Activated CD4-positive, alpha-beta memory T cell treated with anti-CD3 and anti-CD28 coated beads, Interleukin-2, amount 10 ng/mL, durations not matched to agents 7 days and 5 days (primary cell): ENCODE data around the gene CNTN4. TPM values are rescaled to one million over a fixed set of nuclear protein-coding genes. Genes with fewer than 3 reads are reported as not detected.

ENCODE experiments used
- CTCF ChIA-PET: fragments of 350-600 bp; sonication (Branson Sonifier 250); formaldehyde crosslinking; loops from one replicate; lab custom pipeline; 2021; ENCODE audit warnings: antibody characterized with exemption, inconsistent platforms; lab: Charles Lee
- POLR2A ChIA-PET: fragments of 350-600 bp; sonication (Branson Sonifier 250); formaldehyde crosslinking; loops from one replicate; lab custom pipeline; 2021; ENCODE audit warnings: antibody characterized with exemption; lab: Charles Lee
- DNase-seq: peaks from one replicate; pipeline ENCODE4 v3.0.0-alpha.2; 2020
- H3K27ac Mint-ChIP-seq: one replicate; pipeline ENCODE4 v1.8.0; 2021; ENCODE audit warnings: mild to moderate bottlenecking, mixed read lengths
- H3K27me3 Mint-ChIP-seq: one replicate; pipeline ENCODE4 v1.8.0; 2021; ENCODE audit warnings: mixed read lengths
- H3K36me3 Mint-ChIP-seq: one replicate; pipeline ENCODE4 v1.8.0; 2021; ENCODE audit warnings: low read depth, mixed read lengths
- H3K4me1 Mint-ChIP-seq: one replicate; pipeline ENCODE4 v1.8.0; 2021; ENCODE audit warnings: mixed read lengths
- H3K4me3 Mint-ChIP-seq: one replicate; pipeline ENCODE4 v1.8.0; 2021; ENCODE audit warnings: mild to moderate bottlenecking, mixed read lengths
- H3K9me3 Mint-ChIP-seq: one replicate; pipeline ENCODE4 v1.8.0; 2021; ENCODE audit warnings: mixed read lengths
- total RNA-seq, 2 experiments: library from RNA; stranded (reverse); gene quantifications; one replicate each; pipeline ENCODE4 v1.2.3, GENCODE V29; 2021

The CNTN4 gene
- total RNA-seq, 2 experiments from 2014 or later: not detected

GRCh38 chr3:3069723-3070122 is 971.1 kb downstream of the CNTN4 start:
- DNase-seq: no peak
- H3K27ac Mint-ChIP-seq: no peak overlapping the region
- no peaks in the 10 kb centered on the region for H3K9me3 Mint-ChIP-seq
- no peaks in the 10 kb centered on the region for H3K36me3 Mint-ChIP-seq
- H3K4me1 Mint-ChIP-seq: no peaks in the 10 kb centered on the region
- H3K27me3 Mint-ChIP-seq: no peaks in the 10 kb centered on the region
- no peak overlapping the region for H3K4me3 Mint-ChIP-seq
- POLR2A ChIA-PET: no interaction called here
- CTCF ChIA-PET: interaction anchor here (0.6 kb wide), 1 partner anchor 66 kb away, joined by 4 read pairs; no protein-coding TSS in a partner anchor

- CTCF ChIA-PET: no interaction called here
Observed at GRCh38 chr3:3071136-3071535, 972.5 kb downstream of the CNTN4 start.

DNA sequence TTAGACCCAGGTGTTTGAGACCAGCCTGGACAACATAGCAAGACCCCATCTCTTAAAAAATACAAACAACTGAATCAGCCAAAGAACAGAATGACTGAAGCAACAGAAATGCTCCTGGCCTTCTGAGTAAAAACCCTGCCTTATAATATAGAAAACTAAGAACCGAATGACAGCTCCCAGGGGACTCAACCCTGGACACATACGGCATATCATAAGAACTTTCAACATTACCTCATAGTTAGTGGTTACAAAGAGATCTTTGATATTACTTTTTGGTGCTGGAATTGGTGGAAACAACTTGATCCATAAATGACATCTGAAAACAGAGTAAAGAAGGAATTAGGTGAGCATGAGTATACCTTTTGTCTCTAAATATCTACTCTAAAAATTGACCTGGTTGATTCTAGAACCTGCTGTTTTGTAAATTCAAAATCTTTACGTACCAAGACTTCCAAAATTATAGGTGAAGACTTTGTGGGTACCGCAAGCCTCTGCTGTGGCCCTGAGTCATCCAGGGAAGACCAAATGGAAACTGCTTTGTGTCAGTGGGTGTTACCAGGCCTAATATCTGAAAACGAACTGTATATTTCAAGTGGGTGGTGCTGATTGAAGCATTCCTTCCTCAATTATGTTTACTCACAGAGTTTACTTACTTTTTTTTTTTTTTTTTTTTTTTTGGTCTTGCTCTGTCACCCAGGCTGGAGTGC is 976.0 kb downstream of the CNTN4 start:
- Mint-ChIP-seq H3K36me3 (no peaks in the 10 kb centered on the region), H3K4me1 (no peaks in the 10 kb centered on the region), H3K27me3 (no peaks in the 10 kb centered on the region), H3K4me3 (no peak overlapping the region), H3K9me3 (no peaks in the 10 kb centered on the region), H3K27ac (no peak overlapping the region)
- DNase-seq: no peak
- CTCF ChIA-PET: no interaction called here
- POLR2A ChIA-PET: no interaction called here

More at GRCh38 chr3:3071136-3071535, 972.5 kb downstream of the CNTN4 start:
- Mint-ChIP-seq H3K4me3 (no peak overlapping the region), H3K4me1 (no peaks in the 10 kb centered on the region), H3K27ac (no peak overlapping the region), H3K27me3 (no peaks in the 10 kb centered on the region), H3K36me3 (no peaks in the 10 kb centered on the region), H3K9me3 (no peaks in the 10 kb centered on the region)
- no peak for DNase-seq
- POLR2A ChIA-PET: no interaction called here

GRCh38 chr3:3080309-3080708 is 981.6 kb downstream of the CNTN4 start:
- H3K9me3 Mint-ChIP-seq: no peaks in the 10 kb centered on the region
- no peak for DNase-seq
- no peak overlapping the region for H3K4me3 Mint-ChIP-seq
- no peak overlapping the region for H3K27ac Mint-ChIP-seq
- ChIA-PET POLR2A (no interaction called here), CTCF (no interaction called here)
- no peaks in the 10 kb centered on the region for H3K36me3 Mint-ChIP-seq
- H3K27me3 Mint-ChIP-seq: no peaks in the 10 kb centered on the region
- no peaks in the 10 kb centered on the region for H3K4me1 Mint-ChIP-seq

GRCh38 chr3:3081381-3082233 is 982.9 kb downstream of the CNTN4 start:
- CTCF ChIA-PET: no interaction called here
- no peaks in the 10 kb centered on the region for H3K4me1 Mint-ChIP-seq
- no peaks in the 10 kb centered on the region for H3K9me3 Mint-ChIP-seq
- no peaks in the 10 kb centered on the region for H3K27me3 Mint-ChIP-seq
- POLR2A ChIA-PET: no interaction called here
- DNase-seq: no peak
- H3K4me3 Mint-ChIP-seq: no peak overlapping the region
- no peak overlapping the region for H3K27ac Mint-ChIP-seq
- no peaks in the 10 kb centered on the region for H3K36me3 Mint-ChIP-seq

GRCh38 chr3:3082234-3082924 is 983.7 kb downstream of the CNTN4 start:
- POLR2A ChIA-PET: no interaction called here
- Mint-ChIP-seq H3K36me3 (no peaks in the 10 kb centered on the region), H3K4me1 (no peaks in the 10 kb centered on the region), H3K9me3 (no peaks in the 10 kb centered on the region), H3K27ac (no peak overlapping the region), H3K27me3 (no peaks in the 10 kb centered on the region), H3K4me3 (no peak overlapping the region)
- DNase-seq: no peak
- CTCF ChIA-PET: no interaction called here

DNA sequence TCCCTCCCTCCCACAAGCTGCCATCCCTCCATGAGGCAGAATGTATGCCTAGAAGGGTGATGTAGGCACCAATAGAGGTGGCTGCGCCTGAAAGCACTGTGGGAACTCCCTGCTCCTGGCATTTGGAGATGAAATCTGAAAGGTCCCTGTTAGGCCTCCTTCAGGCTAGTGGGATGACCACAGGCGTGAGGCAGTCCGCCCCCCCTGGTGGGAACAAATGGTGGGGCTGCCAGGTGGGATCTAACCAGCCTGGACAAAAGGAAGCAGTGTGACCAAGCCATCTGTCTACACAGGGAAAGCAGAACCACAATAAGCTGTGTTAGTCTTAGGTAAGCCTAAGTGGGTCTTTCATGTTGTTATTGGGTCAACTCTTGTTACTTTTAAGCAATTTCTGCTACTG is 986.2 kb downstream of the CNTN4 start:
- Mint-ChIP-seq H3K36me3 (no peaks in the 10 kb centered on the region), H3K27ac (no peak overlapping the region), H3K4me1 (no peaks in the 10 kb centered on the region), H3K9me3 (no peaks in the 10 kb centered on the region), H3K27me3 (no peaks in the 10 kb centered on the region), H3K4me3 (no peak overlapping the region)
- POLR2A ChIA-PET: no interaction called here
- no peak for DNase-seq
- CTCF ChIA-PET: no interaction called here

GRCh38 chr3:3085782-3086181 is 987.1 kb downstream of the CNTN4 start:
- ChIA-PET POLR2A (no interaction called here), CTCF (no interaction called here)
- Mint-ChIP-seq H3K27me3 (no peaks in the 10 kb centered on the region), H3K27ac (no peak overlapping the region), H3K4me1 (no peaks in the 10 kb centered on the region), H3K4me3 (no peak overlapping the region), H3K36me3 (no peaks in the 10 kb centered on the region), H3K9me3 (no peaks in the 10 kb centered on the region)
- no peak for DNase-seq

DNA sequence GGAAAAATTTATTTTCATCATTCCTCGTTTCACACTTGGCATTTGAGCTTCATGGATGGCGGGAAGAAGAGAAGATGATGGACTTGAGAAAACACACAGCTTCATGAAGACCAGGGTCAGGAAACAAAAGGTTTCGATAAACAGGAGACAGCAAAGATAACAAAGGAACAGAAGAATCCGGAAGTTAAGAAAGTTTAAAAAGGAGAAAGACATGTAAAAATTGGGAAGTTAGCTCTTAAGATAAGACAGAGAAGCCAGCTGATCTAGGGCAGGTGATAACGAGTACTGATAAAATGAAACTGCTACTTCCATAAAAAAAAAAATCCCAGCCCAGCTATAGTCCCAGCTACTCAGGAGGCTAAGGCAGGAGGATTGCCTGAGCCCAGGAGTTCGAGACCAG is 987.6 kb downstream of the CNTN4 start:
- no peaks in the 10 kb centered on the region for H3K27me3 Mint-ChIP-seq
- no peaks in the 10 kb centered on the region for H3K9me3 Mint-ChIP-seq
- ChIA-PET CTCF (no interaction called here), POLR2A (no interaction called here)
- no peak overlapping the region for H3K27ac Mint-ChIP-seq
- no peak for DNase-seq
- H3K36me3 Mint-ChIP-seq: no peaks in the 10 kb centered on the region
- no peaks in the 10 kb centered on the region for H3K4me1 Mint-ChIP-seq
- no peak overlapping the region for H3K4me3 Mint-ChIP-seq

DNA sequence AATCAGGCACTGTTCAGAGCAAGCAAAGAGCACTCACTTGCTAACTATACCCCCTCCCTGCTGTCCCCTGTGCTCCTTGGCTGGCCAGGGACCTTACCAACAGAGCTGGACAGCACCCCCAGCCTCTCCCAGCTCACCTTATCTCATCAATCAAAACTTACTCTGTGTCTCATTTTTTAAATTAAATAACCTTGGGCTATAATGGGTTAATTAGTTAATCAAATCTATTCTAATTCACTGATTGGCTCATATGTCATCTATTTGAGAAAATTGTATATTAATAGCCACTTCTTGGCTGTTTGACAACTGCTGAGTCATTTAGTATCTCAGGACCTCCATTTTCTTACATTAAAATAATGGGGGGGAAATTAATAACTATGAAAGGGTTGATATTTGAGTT is 988.6 kb downstream of the CNTN4 start:
- DNase-seq: no peak
- CTCF ChIA-PET: no interaction called here
- Mint-ChIP-seq H3K9me3 (no peaks in the 10 kb centered on the region), H3K36me3 (no peaks in the 10 kb centered on the region), H3K27ac (no peak overlapping the region), H3K4me3 (no peak overlapping the region), H3K4me1 (no peaks in the 10 kb centered on the region), H3K27me3 (no peaks in the 10 kb centered on the region)
- POLR2A ChIA-PET: no interaction called here

GRCh38 chr3:3087716-3088465 is 989.2 kb downstream of the CNTN4 start:
- Mint-ChIP-seq H3K36me3 (no peaks in the 10 kb centered on the region), H3K4me3 (no peak overlapping the region), H3K27ac (no peak overlapping the region), H3K9me3 (no peaks in the 10 kb centered on the region), H3K27me3 (no peaks in the 10 kb centered on the region), H3K4me1 (no peaks in the 10 kb centered on the region)
- DNase-seq: no peak
- POLR2A ChIA-PET: no interaction called here
- CTCF ChIA-PET: no interaction called here

DNA sequence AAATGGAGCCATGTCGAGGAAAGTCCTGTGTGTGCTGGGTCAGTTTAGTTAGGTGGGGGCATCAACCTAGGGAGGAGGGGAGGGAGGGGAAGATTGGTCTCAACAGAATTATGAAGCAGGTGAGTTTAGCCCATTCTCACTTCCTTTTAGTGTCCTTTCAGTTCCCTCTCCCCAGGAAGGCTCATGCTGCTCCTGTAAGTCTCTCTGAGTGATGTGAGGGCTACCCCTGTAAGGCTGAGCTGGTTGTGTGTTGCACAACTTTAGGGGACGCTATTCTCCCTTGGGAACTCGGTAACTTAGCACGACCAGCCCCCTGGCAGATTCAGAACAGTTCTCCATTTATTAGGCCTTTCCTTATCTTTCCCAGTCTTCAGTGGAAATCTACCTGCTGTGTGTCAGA is 990.4 kb downstream of the CNTN4 start:
- no peaks in the 10 kb centered on the region for H3K27me3 Mint-ChIP-seq

DNA sequence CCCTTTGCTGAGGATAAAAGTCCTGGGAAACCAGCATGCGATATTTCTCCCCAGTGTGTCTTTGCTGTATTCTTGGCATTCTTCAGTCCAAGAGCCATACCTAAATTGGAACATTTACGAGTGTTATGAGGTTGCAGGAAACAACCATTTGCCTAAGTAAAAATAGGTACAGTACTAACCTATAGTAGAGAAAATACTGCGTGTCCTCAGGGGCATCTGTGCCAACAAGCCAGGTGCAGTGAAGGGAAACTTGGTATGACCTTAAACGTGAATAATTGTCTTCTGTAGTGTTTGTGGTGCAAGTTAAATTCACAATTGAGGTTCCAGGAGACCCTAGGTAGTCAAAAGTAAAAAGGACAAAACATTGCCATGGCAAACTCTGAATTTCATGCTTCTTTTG is 999.3 kb downstream of the CNTN4 start:
- DNase-seq: no peak
- CTCF ChIA-PET: no interaction called here
- H3K36me3 Mint-ChIP-seq: no peaks in the 10 kb centered on the region
- POLR2A ChIA-PET: no interaction called here
- no peaks in the 10 kb centered on the region for H3K4me1 Mint-ChIP-seq
- H3K27ac Mint-ChIP-seq: no peak overlapping the region
- H3K9me3 Mint-ChIP-seq: no peaks in the 10 kb centered on the region
- H3K27me3 Mint-ChIP-seq: peaks cover 4% of the 10 kb centered on the region
- H3K4me3 Mint-ChIP-seq: no peak overlapping the region

More for the DNA sequence above, 990.4 kb downstream of the CNTN4 start:
- no peak for DNase-seq
- no peak overlapping the region for H3K4me3 Mint-ChIP-seq
- no peaks in the 10 kb centered on the region for H3K4me1 Mint-ChIP-seq
- no peaks in the 10 kb centered on the region for H3K9me3 Mint-ChIP-seq
- ChIA-PET CTCF (no interaction called here), POLR2A (no interaction called here)
- H3K27ac Mint-ChIP-seq: no peak overlapping the region
- no peaks in the 10 kb centered on the region for H3K36me3 Mint-ChIP-seq
